HFF-Myc (cell line): ENCODE data around the gene ZNF385B.

Experiments used
- DNase-seq: peaks from one replicate; pipeline ENCODE4 v3.0.0-alpha.2; 2011; ENCODE audit warnings: low read depth; ENCODE audit errors: extremely low read depth
- H3K4me3 ChIP-seq: replicated peaks from 2 replicates; pipeline ENCODE4 v1.5.1; 2011; ENCODE audit warnings: low read depth, mild to moderate bottlenecking, control low read depth, low read length
- TF ChIP-seq, protein P1 (sequence below): IDR thresholded peaks from 2 replicates; pipeline ENCODE4 v1.5.1; 2012; ENCODE audit warnings: mild to moderate bottlenecking, low read depth, low read length, control low read depth; ENCODE audit errors: missing control alignments

The ZNF385B gene

GRCh38 chr2:179720173-179720772 lies 141.1 kb downstream of the ZNF385B start:
- no peak overlapping the region for H3K4me3 ChIP-seq
- TF ChIP-seq, protein P1, sequence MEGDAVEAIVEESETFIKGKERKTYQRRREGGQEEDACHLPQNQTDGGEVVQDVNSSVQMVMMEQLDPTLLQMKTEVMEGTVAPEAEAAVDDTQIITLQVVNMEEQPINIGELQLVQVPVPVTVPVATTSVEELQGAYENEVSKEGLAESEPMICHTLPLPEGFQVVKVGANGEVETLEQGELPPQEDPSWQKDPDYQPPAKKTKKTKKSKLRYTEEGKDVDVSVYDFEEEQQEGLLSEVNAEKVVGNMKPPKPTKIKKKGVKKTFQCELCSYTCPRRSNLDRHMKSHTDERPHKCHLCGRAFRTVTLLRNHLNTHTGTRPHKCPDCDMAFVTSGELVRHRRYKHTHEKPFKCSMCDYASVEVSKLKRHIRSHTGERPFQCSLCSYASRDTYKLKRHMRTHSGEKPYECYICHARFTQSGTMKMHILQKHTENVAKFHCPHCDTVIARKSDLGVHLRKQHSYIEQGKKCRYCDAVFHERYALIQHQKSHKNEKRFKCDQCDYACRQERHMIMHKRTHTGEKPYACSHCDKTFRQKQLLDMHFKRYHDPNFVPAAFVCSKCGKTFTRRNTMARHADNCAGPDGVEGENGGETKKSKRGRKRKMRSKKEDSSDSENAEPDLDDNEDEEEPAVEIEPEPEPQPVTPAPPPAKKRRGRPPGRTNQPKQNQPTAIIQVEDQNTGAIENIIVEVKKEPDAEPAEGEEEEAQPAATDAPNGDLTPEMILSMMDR, result no peak
- no peak for DNase-seq

GRCh38 chr2:179715871-179716270 lies 145.5 kb downstream of the ZNF385B start:
- H3K4me3 ChIP-seq, result no peak overlapping the region
- TF ChIP-seq, protein P1, result no peak
- no peak for DNase-seq

DNA sequence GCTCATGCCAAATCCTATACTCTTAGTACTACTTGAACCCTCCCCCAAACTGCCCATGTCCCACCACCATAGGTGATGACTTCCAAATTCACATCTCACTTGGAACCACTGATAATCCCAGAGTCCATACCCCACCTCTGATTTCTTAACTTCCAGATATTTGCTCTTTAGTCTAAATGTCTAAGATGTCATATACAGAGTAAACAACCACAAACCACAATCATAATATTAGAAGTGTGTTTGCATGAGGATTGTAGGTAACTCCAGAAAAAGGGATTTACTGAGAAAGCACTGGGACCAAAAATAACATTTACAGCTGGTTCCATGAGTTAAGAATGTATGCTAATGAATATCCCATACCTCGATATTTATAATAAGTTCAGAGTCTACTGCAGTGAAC lies 146.2 kb downstream of the ZNF385B start:
- DNase-seq, result no peak
- TF ChIP-seq, protein P1, result no peak
- H3K4me3 ChIP-seq, result no peak overlapping the region

- H3K4me3 ChIP-seq, result no peak overlapping the region
- DNase-seq, result no peak
- TF ChIP-seq, protein P1, result no peak
Measured at GRCh38 chr2:179712825-179713224, 148.6 kb downstream of the ZNF385B start.

DNA sequence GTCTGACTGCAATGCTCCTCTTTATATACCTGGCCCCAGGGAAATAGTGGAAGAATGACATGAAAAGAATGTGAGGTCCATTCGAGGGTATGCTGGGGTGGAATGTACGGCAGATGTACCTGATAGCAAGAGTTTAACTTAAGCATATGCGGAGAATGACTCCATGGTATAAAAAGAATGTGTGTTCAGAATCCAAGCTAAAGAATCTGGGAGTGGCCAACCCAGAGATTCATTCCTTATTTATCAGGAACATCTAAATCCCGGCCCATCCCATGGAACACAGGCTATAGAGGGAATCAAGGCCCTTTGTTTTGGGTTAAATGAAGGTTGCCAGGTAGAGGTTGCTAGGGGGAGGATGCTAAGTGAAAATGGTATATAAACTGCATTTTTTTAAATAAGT lies 150.0 kb downstream of the ZNF385B start:
- no peak for DNase-seq
- H3K4me3 ChIP-seq, result no peak overlapping the region

DNA sequence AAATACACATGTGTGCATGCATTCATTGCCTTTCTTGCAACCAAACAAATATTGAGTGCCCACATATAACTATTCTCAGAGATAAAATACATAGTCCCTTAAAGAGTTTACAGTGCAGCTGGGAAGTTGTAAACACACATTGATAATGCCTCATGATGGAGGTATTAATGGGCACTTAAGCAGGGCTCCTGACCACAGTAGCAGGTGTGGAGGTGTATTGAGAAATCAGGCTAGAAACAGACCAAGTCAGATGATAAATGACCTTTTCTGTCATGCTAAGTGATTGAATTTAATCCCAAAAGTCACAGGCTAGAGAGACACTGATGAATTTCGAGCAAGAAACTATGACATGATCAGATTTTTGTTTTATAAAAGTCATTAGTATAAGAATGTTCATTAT lies 157.7 kb downstream of the ZNF385B start:
- TF ChIP-seq, protein P1, result no peak
- DNase-seq, result no peak
- H3K4me3 ChIP-seq, result no peak overlapping the region

More for the DNA sequence above, 150.0 kb downstream of the ZNF385B start:
- TF ChIP-seq, protein P1, result no peak

GRCh38 chr2:179702912-179703311 lies 158.5 kb downstream of the ZNF385B start:
- TF ChIP-seq, protein P1, result no peak
- DNase-seq, result no peak

More at GRCh38 chr2:179702912-179703311, 158.5 kb downstream of the ZNF385B start:
- no peak overlapping the region for H3K4me3 ChIP-seq
